ENCODE data around the gene FEM1A. TPM values are rescaled to one million over a fixed set of nuclear protein-coding genes. Genes with fewer than 3 reads are reported as not detected.

FEM1A gene
- total and polyA plus RNA-seq, 2 donors (not counting 3 experiments of a cell fraction or from before 2014, with no cell fraction given) = 5.1 to 11.4 TPM

DNA sequence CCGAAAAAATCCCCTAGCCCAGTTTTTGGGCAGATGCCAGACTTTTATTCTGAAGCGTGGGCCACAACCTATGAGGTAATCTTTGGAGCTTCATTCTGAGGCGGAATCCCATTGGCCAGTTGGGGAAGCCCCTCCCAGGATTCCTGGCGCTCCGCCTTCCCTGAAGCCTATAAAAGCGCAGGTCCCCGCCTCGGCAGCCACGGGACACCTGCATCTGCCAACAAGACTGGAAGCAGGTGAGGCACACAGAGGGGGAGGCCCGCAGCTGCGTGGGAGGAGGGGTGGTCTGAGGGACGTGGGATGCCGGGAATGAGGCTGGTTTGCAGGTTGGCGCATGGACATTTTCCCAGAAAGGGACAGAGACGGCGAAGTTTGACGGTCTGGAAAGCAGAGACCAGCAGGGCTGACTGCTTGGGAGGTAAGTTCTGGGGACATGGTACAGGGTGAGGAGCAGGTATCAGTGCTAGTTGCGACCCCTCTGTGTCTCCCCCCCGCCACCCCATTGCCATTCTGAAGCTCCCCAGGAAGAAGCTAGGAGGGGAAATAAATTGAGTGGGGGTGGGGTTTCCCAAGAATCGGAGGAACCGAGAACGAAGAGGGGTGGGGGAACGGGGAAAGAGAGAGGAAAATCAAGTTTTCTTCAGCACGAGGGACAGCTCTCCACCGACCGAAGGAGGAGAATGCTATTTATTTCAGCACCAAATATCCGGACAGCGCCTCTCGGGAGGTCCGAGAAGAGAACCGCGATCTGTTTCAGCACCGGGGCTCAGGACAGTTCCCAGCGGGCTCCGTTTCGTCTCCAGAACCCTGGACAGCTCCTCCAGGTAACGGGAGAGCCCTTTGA lies 22.4 kb upstream of the FEM1A start:
- BruUV-seq (replicated peaks) = no TSS peak
- Histone ChIP-seq H3K9ac (replicated peaks; ENCODE audit: extremely low read depth, insufficient read depth, low read length) (no peak overlapping the region), H3K4me2 (ENCODE audit: insufficient read depth, low read length) (no peak overlapping the region), H3K36me3 (ENCODE audit: control insufficient read depth in 2 of 2, extremely low read depth in 1 of 2, insufficient read depth in 2 of 2, low read length in 2 of 2) (no peaks in the 10 kb centered on the region), H3K4me1 (ENCODE audit: control insufficient read depth, extremely low read depth, insufficient read depth, low read length) (no peaks in the 10 kb centered on the region), H2AFZ (ENCODE audit: low read depth, low read length) (no peak overlapping the region), H3K4me3 (replicated peaks in 1 of 3; ENCODE audit: insufficient read depth in 1 of 3, low read depth in 1 of 3, low read length in 3 of 3) (no peak overlapping the region), H3K27me3 (ENCODE audit: control insufficient read depth in 2 of 2, insufficient read depth in 2 of 2, low read length in 2 of 2) (no peaks in the 10 kb centered on the region), H3K79me2 (ENCODE audit: control insufficient read depth, insufficient read depth, low read length) (no peaks in the 10 kb centered on the region), H4K20me1 (replicated peaks; ENCODE audit: control insufficient read depth, extremely low read depth, insufficient read depth, low read length) (no peaks in the 10 kb centered on the region), H3K9me3 (replicated peaks; ENCODE audit: control insufficient read depth, insufficient read depth, low read length) (no peaks in the 10 kb centered on the region), H3K9me1 (replicated peaks; ENCODE audit: control insufficient read depth, extremely low read depth, insufficient read depth, low read length) (no peaks in the 10 kb centered on the region), H3K27ac (ENCODE audit: insufficient read depth, low read depth, low read length) (no peak overlapping the region)
- POLR2A ChIA-PET = interaction anchor here (0.6 kb wide), 1 partner anchor 8 kb away, joined by 3 read pairs; no protein-coding TSS in a partner anchor
- intact Hi-C loops (cut with micrococcal nuclease) (no loop called here), dilution Hi-C loops (cut with MboI; ENCODE audit: extremely low pct_ligation_motif_present, low sequenced_read_pairs) (no loop called here)
- DNase-seq (ENCODE audit: low read depth, low spot score) (peak; percentile 75), FAIRE-seq (peak; percentile 80)
- CTCF ChIA-PET = interaction anchor here (0.7 to 1.1 kb wide), 4 partner anchors 9 to 58 kb away, joined by 3 to 11 read pairs (median 4); partner anchors contain the start of gene FEM1A
- TF ChIP-seq, protein P1, sequence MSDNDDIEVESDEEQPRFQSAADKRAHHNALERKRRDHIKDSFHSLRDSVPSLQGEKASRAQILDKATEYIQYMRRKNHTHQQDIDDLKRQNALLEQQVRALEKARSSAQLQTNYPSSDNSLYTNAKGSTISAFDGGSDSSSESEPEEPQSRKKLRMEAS (IDR thresholded peaks at IDR 0.05; ENCODE audit: insufficient read depth, insufficient read length) = peak; percentile 45
- no peak for TF ChIP-seq JUN (IDR thresholded peaks at IDR 0.05; ENCODE audit: borderline replicate concordance, insufficient read depth, insufficient read length, low read depth)
- peak; percentile 78 for TF ChIP-seq POLR2AphosphoS5 (IDR thresholded peaks at IDR 0.05; ENCODE audit: insufficient read depth, low read depth, low read length)

DNA sequence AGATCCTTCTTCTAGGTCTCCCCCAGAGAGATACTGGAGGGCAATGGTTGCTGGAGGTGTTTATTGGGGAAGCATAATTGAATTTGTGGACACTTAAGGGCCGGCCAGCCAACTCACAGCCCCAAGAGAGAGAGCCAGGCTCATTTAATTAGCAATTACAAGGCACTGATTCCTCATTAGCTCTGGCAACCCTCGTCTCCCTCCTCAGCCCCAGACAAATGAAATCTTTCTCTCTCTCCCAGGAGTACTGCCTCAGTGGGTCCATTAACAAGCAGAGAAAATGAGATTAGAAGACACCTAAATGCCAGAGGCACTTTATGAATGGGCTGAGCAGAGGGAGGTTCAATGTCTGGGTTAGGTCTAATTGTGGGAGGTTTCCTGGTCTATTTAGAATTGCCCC lies 19.0 kb upstream of the FEM1A start:
- BruUV-seq (replicated peaks) = no TSS peak
- Histone ChIP-seq H2AFZ (ENCODE audit: low read depth, low read length) (no peak overlapping the region), H3K4me3 (replicated peaks in 1 of 3; ENCODE audit: insufficient read depth in 1 of 3, low read depth in 1 of 3, low read length in 3 of 3) (no peak overlapping the region), H3K4me1 (ENCODE audit: control insufficient read depth, extremely low read depth, insufficient read depth, low read length) (no peaks in the 10 kb centered on the region), H4K20me1 (replicated peaks; ENCODE audit: control insufficient read depth, extremely low read depth, insufficient read depth, low read length) (no peaks in the 10 kb centered on the region), H3K9me3 (replicated peaks; ENCODE audit: control insufficient read depth, insufficient read depth, low read length) (no peaks in the 10 kb centered on the region), H3K9me1 (replicated peaks; ENCODE audit: control insufficient read depth, extremely low read depth, insufficient read depth, low read length) (no peaks in the 10 kb centered on the region), H3K9ac (replicated peaks; ENCODE audit: extremely low read depth, insufficient read depth, low read length) (no peak overlapping the region), H3K4me2 (ENCODE audit: insufficient read depth, low read length) (no peak overlapping the region), H3K27ac (ENCODE audit: insufficient read depth, low read depth, low read length) (no peak overlapping the region), H3K36me3 (ENCODE audit: control insufficient read depth in 2 of 2, extremely low read depth in 1 of 2, insufficient read depth in 2 of 2, low read length in 2 of 2) (no peaks in the 10 kb centered on the region), H3K27me3 (ENCODE audit: control insufficient read depth in 2 of 2, insufficient read depth in 2 of 2, low read length in 2 of 2) (no peaks in the 10 kb centered on the region), H3K79me2 (ENCODE audit: control insufficient read depth, insufficient read depth, low read length) (no peaks in the 10 kb centered on the region)
- TF ChIP-seq FOS (IDR thresholded peaks at IDR 0.05; ENCODE audit: borderline replicate concordance, insufficient read depth, low read length) (no peak), GATA2 (IDR thresholded peaks at IDR 0.05; ENCODE audit: insufficient read depth, insufficient read length, low read depth, low read length) (no peak), MYC (IDR thresholded peaks at IDR 0.05; ENCODE audit: low read depth, low read length) (no peak), JUN (IDR thresholded peaks at IDR 0.05; ENCODE audit: borderline replicate concordance, insufficient read depth, insufficient read length, low read depth) (no peak)
- TF ChIP-seq, protein P1 (IDR thresholded peaks at IDR 0.05; ENCODE audit: insufficient read depth, insufficient read length) = no peak
- DNase-seq (ENCODE audit: low read depth, low spot score) (no peak), FAIRE-seq (no peak)
- intact Hi-C loops (cut with micrococcal nuclease) (no loop called here), dilution Hi-C loops (cut with MboI; ENCODE audit: extremely low pct_ligation_motif_present, low sequenced_read_pairs) (no loop called here)
- CTCF ChIA-PET = interaction anchor here (1.2 kb wide), 1 partner anchor 18 kb away, joined by 3 read pairs; no protein-coding TSS in a partner anchor
- POLR2A ChIA-PET = no interaction called here

Measured in endothelial cell of umbilical vein (primary cell).